Ectodermal cell (in vitro differentiated cells): ENCODE results near the gene CTSC.
"Not testable (repeated sequence)": the region's sequence is repeated elsewhere in the genome, so short reads cannot be mapped to it uniquely, and the experiment has no call there.

ENCODE experiments used
- H3K27ac ChIP-seq: 2 replicates; pipeline ENCODE4 v1.7.0; 2013; ENCODE audit warnings: mild to moderate bottlenecking, low read depth, low read length; ENCODE audit not compliant: insufficient read depth, poor library complexity, severe bottlenecking
- H3K27me3 ChIP-seq: 2 replicates; pipeline ENCODE4 v1.7.0; 2013; ENCODE audit warnings: mild to moderate bottlenecking, low read length; ENCODE audit not compliant: insufficient read depth, control insufficient read depth, poor library complexity, severe bottlenecking
- H3K36me3 ChIP-seq: one replicate; pipeline ENCODE4 v1.7.0; 2013; ENCODE audit warnings: low read length; ENCODE audit not compliant: control insufficient read depth, insufficient read depth
- H3K4me1 ChIP-seq: one replicate; pipeline ENCODE4 v1.7.0; 2013; ENCODE audit warnings: low read length; ENCODE audit not compliant: control insufficient read depth, insufficient read depth
- H3K4me3 ChIP-seq: 2 replicates; pipeline ENCODE4 v1.7.0; 2013; ENCODE audit warnings: low read depth, low read length, control low read depth; ENCODE audit not compliant: insufficient read depth
- H3K9me3 ChIP-seq: 2 replicates; pipeline ENCODE4 v1.7.0; 2013; ENCODE audit warnings: mild to moderate bottlenecking, low read length, moderate library complexity; ENCODE audit not compliant: control insufficient read depth
- WGBS, 2 experiments: methylation state at CpG; one replicate each; pipeline ENCODE4 v1.1.7; 2013; ENCODE audit warnings: missing lambda C conversion rate in 2 of 2; 5-methylcytosine and 5-hydroxymethylcytosine counted together

Gene CTSC

DNA sequence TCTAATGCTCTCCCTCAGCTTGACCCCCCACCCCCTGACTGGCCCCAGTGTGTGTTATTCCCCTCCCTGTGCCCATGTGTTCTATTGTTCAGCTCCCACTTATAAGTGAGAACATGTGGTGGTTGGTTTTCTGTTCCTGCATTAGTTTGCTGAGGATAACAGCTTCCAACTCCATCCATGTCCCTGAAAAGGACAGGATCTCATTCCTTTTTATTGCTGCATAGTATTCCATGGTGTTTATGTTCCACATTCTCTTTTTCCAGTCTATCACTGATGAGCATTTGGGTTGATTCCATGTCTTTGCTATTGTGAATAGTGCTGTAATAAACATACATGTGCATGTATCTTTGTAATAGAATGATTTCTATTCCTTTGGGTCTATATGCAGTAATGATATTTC, 16.1 kb downstream of the CTSC start:
- H3K9me3 ChIP-seq, H3K4me1 ChIP-seq, H3K27ac ChIP-seq, H3K36me3 ChIP-seq, H3K27me3 ChIP-seq, H3K4me3 ChIP-seq: not testable (repeated sequence)

DNA sequence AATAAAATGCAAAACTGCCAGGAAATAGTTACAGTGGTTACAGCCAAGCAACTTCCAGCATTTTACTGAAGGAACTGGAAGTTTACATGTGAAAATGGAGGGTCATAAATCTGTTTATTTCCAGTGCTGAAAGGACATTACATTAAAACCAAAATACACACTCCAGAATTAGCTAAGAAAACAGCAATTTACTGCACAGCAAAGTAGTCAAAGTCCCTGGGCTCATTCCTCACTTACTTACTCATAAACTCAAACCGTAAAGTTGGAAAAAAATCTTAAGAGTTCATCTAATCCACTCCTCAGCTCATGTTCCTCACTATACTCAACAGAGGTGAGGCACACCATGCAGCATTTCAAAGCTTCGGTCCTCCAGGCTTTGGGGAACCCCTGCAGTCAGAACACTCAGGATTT, 17.4 kb downstream of the CTSC start:
- Histone ChIP-seq H3K9me3 (no peaks in the 10 kb centered on the region), H3K4me3 (no peak overlapping the region), H3K36me3 (peaks cover 5% of the 10 kb centered on the region), H3K27me3 (no peaks in the 10 kb centered on the region), H3K4me1 (peaks cover 3% of the 10 kb centered on the region), H3K27ac (no peak overlapping the region)
- WGBS, 2 experiments: 89 to 95% methylated on average over 2 of the region's 2 CpGs

DNA sequence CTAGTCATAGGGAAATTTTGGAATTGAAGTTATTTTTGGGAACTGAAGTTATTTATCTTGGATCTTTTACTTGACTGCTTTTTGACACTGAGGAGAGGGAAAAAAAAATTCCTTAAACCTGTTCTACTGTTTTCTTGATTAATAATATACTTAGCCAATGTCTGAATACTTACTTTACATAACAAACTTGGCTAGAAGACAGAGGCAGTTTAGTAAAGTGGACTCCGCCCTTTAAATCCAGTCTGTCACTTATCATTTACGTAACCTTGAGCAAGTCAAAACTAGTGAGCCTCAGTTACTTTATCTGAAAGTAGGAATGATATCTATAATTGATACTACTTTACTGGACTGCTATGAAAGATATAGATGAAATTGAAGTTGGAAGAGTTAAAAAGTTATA, 19.5 kb downstream of the CTSC start:
- WGBS, 2 experiments: 94 to 100% methylated on average over 2 of the region's 2 CpGs
- no peak overlapping the region for H3K4me3 ChIP-seq
- H3K4me1 ChIP-seq: peaks cover 3% of the 10 kb centered on the region
- H3K36me3 ChIP-seq: peaks cover 5% of the 10 kb centered on the region
- no peak overlapping the region for H3K27ac ChIP-seq
- no peaks in the 10 kb centered on the region for H3K27me3 ChIP-seq
- H3K9me3 ChIP-seq: no peaks in the 10 kb centered on the region

DNA sequence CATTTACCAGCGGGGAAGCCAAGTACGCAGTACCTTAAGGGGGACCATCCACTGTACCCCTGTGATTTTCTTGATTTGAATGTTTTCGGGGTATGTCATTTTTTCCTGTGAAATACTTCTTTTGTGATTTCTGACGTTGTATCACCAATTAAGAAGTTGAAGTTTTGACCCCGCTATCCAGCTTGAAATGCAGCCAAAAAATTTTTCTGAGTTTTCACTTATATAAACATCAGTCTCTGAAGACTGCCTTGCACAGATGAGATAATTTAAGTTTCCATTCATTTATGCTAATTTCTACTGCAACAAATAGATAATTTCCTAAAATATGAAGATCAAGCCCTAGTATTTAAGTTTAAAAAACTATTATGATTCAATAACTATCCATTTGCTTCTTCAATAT, 20.0 kb downstream of the CTSC start:
- no peaks in the 10 kb centered on the region for H3K27me3 ChIP-seq
- no peak overlapping the region for H3K27ac ChIP-seq
- H3K36me3 ChIP-seq: peaks cover 5% of the 10 kb centered on the region
- H3K4me1 ChIP-seq: peaks cover 3% of the 10 kb centered on the region
- WGBS, 2 experiments: 94 to 98% methylated on average over 5 of the region's 5 CpGs
- no peak overlapping the region for H3K4me3 ChIP-seq
- H3K9me3 ChIP-seq: no peaks in the 10 kb centered on the region

DNA sequence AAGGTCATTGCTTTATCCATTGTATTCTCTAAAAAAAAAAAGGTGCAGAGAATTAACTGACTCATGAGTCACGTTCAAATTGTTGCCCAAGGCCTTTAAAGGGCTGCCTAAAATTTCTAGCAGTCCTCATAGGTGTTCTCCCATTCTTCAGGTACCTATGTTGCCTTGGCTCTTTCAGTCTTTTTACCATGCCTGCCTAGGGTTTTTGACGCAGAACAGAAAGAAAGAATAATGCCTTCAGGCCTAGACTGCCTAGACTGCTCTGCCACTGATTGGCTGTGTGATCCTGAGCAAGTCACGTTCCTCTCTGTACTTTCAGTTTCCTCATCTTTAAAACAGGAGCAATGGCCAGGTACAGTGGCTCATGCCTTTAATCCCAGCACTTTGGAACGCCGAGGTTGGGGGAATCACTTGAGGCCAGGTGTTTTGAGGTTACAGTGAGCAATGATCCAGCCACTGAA, 21.5 kb downstream of the CTSC start:
- Histone ChIP-seq H3K4me3 (no peak overlapping the region), H3K27me3 (no peaks in the 10 kb centered on the region), H3K27ac (no peak overlapping the region), H3K36me3 (no peaks in the 10 kb centered on the region), H3K4me1 (peaks cover 3% of the 10 kb centered on the region), H3K9me3 (no peaks in the 10 kb centered on the region)
- WGBS, 2 experiments: 80 to 81% methylated on average over 5 of the region's 5 CpGs

DNA sequence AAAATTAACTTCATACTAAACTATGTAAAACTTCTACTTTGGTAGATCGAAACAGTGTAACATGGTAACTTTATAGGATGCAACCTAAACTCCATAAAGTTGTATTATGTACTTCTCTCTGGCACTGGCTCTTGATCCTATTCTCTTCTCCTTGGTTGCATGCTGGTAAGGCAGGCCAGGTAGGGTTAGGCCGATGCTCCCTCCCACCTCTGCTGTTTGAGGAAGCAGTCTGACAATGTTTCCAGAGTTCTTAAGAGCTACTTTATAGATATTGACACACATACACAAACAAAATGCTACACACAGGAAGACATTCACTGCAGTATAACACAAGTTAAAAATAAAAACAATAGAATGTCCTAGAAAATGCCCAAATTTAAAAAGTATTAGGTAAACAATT, 22.5 kb downstream of the CTSC start:
- WGBS, 2 experiments: 83 to 100% methylated on average over 2 of the region's 2 CpGs
- peaks cover 3% of the 10 kb centered on the region for H3K4me1 ChIP-seq
- H3K27me3 ChIP-seq: no peaks in the 10 kb centered on the region
- H3K4me3 ChIP-seq: no peak overlapping the region
- no peaks in the 10 kb centered on the region for H3K36me3 ChIP-seq
- H3K27ac ChIP-seq: no peak overlapping the region
- H3K9me3 ChIP-seq: no peaks in the 10 kb centered on the region

DNA sequence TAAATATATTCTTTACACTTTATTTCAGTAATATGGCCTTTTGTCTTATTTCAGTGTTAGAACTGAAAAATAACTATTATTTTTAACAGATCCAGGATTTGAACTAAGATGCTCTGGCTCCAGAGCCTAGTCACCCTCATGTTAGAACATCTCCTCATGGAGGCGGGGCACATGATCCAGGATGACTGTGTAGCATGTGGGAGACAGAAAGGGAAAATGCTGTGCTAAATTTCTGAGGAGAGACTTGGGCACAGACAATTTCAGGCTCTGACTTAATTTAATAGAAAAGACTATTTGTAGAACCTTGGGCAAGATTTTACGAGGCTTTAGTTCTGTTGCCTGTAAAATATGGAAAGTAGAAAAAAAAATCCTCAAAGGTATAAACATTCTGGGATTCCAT, 24.1 kb downstream of the CTSC start:
- WGBS, 2 experiments: 92 to 96% methylated on average over 2 of the region's 2 CpGs
- peaks cover 5% of the 10 kb centered on the region for H3K4me1 ChIP-seq
- H3K4me3 ChIP-seq: no peak overlapping the region
- H3K9me3 ChIP-seq: no peaks in the 10 kb centered on the region
- no peaks in the 10 kb centered on the region for H3K27me3 ChIP-seq
- H3K36me3 ChIP-seq: no peaks in the 10 kb centered on the region
- no peak overlapping the region for H3K27ac ChIP-seq

DNA sequence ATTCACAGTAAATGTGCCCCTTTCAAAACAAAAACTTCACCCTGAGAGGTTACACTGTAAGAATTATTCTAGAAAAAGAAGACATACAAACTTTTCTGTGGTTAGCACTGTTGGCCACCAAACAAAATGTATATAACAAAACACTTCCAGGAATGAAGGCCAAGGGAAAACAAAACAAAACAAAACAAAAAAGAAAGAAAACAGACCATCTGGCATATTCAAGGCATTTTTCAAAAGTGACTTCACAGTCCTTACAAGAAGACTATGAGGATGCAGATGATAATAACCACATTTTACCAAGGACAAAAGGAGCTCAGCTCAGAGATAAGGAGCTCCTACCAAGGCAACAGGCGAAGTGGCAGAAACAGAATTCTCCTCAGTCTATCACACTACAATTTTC, 24.9 kb downstream of the CTSC start:
- H3K27me3 ChIP-seq: no peaks in the 10 kb centered on the region
- WGBS, 2 experiments: no CpG with 5 or more reads among the region's 1 CpG
- H3K36me3 ChIP-seq: no peaks in the 10 kb centered on the region
- H3K4me1 ChIP-seq: peaks cover 6% of the 10 kb centered on the region
- H3K9me3 ChIP-seq: no peaks in the 10 kb centered on the region
- no peak overlapping the region for H3K27ac ChIP-seq
- no peak overlapping the region for H3K4me3 ChIP-seq

DNA sequence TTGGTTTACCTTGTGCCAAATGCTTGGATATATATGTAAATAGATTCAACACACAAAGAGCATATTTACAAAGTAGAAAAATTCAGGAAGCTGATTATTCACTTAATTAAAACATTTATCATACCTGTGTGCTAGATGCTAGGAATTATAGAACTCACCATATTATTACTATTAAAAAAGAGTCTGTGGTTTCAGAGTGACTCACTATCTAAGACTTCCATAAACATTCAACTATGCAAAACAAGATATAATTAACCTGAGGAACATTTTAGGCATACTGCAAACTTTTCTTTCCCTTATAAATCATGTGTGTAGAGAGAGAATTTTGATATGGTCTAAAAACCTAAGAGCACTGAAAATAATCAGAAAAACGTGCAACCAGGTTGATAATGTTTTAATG, 27.3 kb downstream of the CTSC start:
- Histone ChIP-seq H3K36me3 (peaks cover 16% of the 10 kb centered on the region), H3K4me3 (no peak overlapping the region), H3K27me3 (no peaks in the 10 kb centered on the region), H3K27ac (no peak overlapping the region), H3K9me3 (no peaks in the 10 kb centered on the region), H3K4me1 (peaks cover 6% of the 10 kb centered on the region)
- WGBS, 2 experiments: 69 to 77% methylated on average over 1 of the region's 1 CpG

DNA sequence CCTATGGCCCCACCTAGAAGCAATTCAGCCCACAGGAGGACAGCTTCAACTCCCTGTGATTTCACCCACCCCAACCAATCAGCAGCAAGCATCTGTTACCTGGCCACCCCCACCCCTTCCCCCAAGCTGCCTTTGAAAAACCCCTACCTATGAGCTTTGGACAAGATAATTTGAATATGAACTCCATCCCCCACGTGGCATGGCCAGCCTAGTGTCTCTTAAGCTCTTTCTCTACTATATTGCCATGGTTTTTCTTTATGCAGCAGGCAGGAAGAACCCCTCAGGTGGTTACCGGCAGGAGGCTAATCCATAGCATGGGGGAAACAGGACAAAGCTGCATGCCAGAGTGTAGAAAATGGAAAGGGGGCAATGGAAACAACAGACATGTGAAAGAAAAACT, 29.0 kb downstream of the CTSC start:
- H3K4me3 ChIP-seq: no peak overlapping the region
- H3K36me3 ChIP-seq: peaks cover 17% of the 10 kb centered on the region
- H3K27ac ChIP-seq: no peak overlapping the region
- H3K4me1 ChIP-seq: peaks cover 6% of the 10 kb centered on the region
- WGBS, 2 experiments: 9 to 10% methylated on average over 2 of the region's 2 CpGs
- no peaks in the 10 kb centered on the region for H3K27me3 ChIP-seq
- no peaks in the 10 kb centered on the region for H3K9me3 ChIP-seq

DNA sequence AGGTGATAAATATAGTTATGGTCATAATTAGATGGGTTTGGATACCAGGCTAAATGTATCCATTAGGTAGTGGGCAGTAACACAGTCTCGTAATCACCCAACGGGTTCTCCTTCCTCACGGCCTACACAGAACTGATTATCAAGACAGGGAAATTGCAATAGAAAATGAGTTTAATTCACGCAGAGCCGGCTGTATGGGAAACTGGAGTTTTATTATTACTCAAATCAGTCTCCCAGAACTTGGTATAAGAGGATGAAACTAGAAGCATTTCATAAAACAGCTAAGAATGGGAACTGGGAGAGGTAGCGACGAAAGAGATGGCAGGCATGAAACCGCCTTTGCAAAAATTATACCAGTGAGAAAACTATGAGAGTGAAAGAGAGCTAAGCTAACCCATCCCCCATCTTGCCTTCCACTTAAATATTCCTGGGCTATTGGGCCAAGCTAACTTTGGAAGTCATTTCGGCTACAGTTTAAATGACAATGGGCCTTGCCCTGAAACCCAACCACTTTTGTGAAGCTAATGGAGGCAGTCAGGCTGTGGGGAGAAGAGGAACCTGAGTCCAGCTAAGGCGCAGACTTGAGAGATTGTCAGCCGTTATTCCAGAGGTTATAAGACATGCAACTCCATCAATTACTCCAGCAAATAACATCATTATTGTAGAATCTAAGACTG, 29.6 kb downstream of the CTSC start:
- Histone ChIP-seq H3K27me3 (no peaks in the 10 kb centered on the region), H3K27ac (no peak overlapping the region), H3K4me3 (no peak overlapping the region), H3K4me1 (peaks cover 6% of the 10 kb centered on the region), H3K9me3 (no peaks in the 10 kb centered on the region), H3K36me3 (peaks cover 17% of the 10 kb centered on the region)
- 55 to 59% methylated on average over 8 to 11 of the region's 11 CpGs for WGBS, 2 experiments
